ENCODE measurements around the gene CLPTM1.

CLPTM1 gene

DNA sequence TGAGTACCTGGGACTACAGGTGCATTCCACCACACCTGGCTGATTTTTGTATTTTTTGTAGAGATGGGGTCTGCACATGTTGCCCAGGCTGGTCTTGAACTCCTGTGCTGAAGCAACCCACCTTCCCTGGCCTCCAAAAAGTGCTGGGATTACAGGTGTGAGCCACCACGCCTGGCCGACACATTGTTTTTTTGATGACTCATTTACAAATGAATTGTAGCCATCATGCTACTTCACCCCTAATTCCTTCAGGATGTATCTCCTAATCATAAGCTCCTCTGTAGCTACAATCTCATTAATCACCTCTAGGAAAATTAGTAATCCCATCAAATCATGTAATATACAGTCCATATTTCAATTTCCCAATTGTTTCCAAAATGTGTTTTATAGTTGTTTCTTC lies 64.0 kb downstream of the CLPTM1 start:
- DNase-seq = no peak

- no peak for DNase-seq
Observed at GRCh38 chr19:45020071-45020470, 64.9 kb downstream of the CLPTM1 start.

GRCh38 chr19:45021971-45022370 lies 66.8 kb downstream of the CLPTM1 start:
- no peak for DNase-seq

DNA sequence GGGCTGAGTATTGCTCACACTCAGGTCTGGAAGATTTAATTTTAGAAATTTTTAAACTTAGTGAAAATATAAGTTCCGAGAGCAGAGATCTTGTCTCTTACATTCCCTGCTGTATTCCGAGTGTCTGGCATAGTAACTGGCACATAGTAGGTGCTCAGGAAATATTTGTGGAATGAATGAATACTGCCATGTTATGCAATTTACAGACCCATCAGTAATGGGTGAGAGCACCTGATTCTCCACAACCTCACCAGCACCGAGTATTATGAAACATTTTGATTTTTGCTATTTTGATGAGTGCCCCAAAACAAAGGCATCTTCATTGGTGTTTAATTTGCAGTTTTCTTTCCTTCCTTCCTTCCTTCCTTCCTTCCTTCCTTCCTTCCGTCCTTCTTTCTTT lies 67.9 kb downstream of the CLPTM1 start:
- DNase-seq = no peak

GRCh38 chr19:45025264-45025663 lies 70.1 kb downstream of the CLPTM1 start:
- DNase-seq = no peak

- DNase-seq = no peak
Observed at GRCh38 chr19:45027371-45027770, 72.2 kb downstream of the CLPTM1 start.

DNA sequence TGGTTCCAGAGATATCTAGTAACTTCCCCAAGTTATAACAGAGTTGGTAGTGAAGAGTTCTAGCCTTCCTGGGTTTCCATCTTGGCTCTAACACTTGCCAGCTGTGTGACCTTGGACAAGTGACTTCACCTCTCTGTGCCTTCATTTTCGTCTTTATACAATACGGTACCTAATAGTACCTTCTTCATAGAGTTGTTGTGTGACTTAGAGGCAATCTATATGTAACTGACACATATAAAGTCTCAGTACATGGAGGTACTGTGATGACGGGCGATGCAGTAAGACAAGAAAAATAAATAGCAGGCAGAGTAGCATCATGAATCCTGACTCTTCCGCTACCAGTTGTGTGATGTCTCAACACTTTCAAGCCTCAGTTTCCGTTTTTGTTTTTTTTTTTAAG lies 75.6 kb downstream of the CLPTM1 start:
- no peak for DNase-seq

DNA sequence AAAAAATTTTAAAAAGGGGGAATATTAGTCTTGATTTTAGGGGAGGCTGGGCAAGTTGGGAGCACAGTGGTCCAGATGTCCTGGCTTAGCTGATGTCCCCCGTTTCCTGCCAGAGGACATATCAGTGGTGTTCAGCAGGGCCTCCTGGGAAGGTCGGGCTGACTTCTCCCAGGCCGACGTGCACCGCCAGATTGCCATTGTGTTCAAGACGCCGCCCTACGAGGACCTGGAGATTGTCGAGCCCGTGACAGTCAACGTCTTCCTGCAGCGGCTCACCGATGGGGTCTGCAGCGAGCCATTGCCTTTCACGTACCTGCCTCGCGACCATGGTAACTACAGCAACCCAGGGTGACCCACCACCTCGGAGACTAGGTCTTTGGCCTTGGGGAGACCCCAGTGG lies 77.2 kb downstream of the CLPTM1 start:
- DNase-seq = no peak

- DNase-seq = no peak
Observed at GRCh38 chr19:45035755-45036154, 80.6 kb downstream of the CLPTM1 start.

DNA sequence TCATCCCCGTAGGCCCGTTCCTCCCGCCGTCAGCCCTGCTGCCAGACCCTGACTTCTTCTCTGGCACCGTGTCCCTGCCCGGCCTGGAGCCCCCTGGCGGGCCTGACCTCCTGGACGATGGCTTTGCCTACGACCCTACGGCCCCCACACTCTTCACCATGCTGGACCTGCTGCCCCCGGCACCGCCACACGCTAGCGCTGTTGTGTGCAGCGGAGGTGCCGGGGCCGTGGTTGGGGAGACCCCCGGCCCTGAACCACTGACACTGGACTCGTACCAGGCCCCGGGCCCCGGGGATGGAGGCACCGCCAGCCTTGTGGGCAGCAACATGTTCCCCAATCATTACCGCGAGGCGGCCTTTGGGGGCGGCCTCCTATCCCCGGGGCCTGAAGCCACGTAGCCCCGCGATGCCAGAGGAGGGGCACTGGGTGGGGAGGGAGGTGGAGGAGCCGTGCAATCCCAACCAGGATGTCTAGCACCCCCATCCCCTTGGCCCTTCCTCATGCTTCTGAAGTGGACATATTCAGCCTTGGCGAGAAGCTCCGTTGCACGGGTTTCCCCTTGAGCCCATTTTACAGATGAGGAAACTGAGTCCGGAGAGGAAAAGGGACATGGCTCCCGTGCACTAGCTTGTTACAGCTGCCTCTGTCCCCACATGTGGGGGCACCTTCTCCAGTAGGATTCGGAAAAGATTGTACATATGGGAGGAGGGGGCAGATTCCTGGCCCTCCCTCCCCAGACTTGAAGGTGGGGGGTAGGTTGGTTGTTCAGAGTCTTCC lies 82.4 kb downstream of the CLPTM1 start:
- DNase-seq = no peak

- DNase-seq = peak; percentile 86
Observed at GRCh38 chr19:45038931-45039893, 84.0 kb downstream of the CLPTM1 start, which contains the start of gene CLASRP. Gene CLASRP, plus strand, starts transcription at chr19:45039045. Its CDS starts 1,168 bp downstream, at chr19:45040213.

- DNase-seq = no peak
Observed at GRCh38 chr19:45040059-45040771, 85.0 kb downstream of the CLPTM1 start.

GRCh38 chr19:45041125-45041524 lies 85.9 kb downstream of the CLPTM1 start:
- no peak for DNase-seq

Measured in kidney glomerular epithelial cell (primary cell).